ENCODE data around the gene OSM.

Gene OSM

DNA sequence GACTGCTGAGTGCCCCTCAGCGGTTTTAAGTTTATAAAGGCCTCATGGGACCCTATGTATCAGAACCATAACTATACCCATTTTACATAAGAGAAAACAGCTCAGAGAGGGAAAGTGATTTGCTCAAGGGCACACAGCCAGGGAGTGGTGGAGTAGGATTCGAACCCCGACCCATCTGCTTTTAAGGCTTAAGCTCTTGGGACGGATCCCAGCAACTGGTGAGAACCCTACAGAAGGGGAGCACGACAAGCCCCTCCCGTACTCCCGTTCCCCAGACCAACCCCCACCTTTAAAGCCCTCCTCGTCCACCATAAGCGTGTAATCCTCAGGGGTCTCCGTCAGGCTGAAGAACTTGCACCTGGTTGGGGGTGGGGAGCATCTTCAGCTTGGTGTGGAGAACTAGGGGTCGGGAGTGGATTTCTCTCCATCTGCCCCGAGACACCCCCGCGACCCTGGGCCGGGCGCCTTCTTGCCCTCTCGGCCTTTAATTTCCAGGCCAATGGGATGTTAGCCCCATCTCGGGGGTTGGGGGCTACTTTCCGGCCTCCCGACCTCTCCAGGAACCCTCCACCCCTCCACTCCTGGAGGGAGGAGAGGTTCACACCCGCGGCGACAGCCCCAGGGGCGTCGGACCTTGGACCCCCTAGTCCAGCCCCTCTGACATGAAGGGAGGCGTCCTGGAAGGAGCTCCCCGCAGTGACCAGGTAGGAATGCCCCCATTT lies 21.9 kb upstream of the OSM start:
- H3K79me2 ChIP-seq, result no peaks in the 10 kb centered on the region

DNA sequence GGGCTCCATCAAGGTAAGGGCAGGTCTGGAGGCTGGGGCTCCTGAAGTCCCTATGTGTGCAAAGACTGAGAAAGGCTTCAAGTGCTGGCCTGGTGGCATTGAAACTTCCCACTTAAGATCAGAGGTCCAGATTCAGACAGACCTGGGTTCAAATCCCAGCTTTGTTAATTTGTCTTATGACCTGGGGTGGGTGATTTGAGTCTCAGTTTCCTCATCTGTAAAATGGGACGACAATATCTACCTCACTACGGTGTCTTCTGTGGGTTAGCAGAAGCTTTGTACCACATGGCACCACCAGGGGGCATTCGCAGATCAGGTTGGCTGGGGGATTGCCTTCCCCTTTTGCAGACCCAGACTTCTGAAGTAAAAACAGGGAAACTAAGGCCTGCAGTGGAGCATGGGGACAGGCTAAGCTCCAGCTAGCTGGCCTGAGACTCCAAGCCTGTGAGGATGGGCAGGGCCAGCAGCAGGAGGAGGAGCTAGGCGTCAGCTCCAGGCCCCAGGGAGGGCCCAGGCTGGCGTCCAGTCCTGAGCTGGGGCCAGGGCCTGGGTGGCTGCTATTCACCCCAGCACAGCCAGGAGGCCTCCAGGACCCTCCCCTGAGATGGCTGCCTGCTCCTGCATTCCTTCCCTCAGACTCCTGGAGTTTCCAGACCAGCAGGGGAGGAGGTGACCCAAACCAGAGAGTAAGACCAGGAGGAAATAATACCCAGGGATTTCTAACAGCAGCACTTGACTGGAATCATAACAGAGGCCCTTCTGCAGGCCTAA lies 21.2 kb upstream of the OSM start:
- H3K9ac ChIP-seq, result no peak overlapping the region
- no peaks in the 10 kb centered on the region for H3K36me3 ChIP-seq (ENCODE audit: control insufficient read depth, insufficient read depth, low read length)
- H3K4me3 ChIP-seq (ENCODE audit: low read depth, low read length), result peak overlapping the region; percentile 88
- H3K4me2 ChIP-seq (ENCODE audit: low read length), result peak overlapping the region; percentile 95
- no peaks in the 10 kb centered on the region for H3K9me3 ChIP-seq (ENCODE audit: control insufficient read depth, low read length)
- H3K27ac ChIP-seq, result peak overlapping the region; percentile 98
- no peaks in the 10 kb centered on the region for H3K27me3 ChIP-seq (ENCODE audit: control insufficient read depth, insufficient read depth, low read length)
- no peaks in the 10 kb centered on the region for H3K79me2 ChIP-seq
- TF ChIP-seq, protein P1, sequence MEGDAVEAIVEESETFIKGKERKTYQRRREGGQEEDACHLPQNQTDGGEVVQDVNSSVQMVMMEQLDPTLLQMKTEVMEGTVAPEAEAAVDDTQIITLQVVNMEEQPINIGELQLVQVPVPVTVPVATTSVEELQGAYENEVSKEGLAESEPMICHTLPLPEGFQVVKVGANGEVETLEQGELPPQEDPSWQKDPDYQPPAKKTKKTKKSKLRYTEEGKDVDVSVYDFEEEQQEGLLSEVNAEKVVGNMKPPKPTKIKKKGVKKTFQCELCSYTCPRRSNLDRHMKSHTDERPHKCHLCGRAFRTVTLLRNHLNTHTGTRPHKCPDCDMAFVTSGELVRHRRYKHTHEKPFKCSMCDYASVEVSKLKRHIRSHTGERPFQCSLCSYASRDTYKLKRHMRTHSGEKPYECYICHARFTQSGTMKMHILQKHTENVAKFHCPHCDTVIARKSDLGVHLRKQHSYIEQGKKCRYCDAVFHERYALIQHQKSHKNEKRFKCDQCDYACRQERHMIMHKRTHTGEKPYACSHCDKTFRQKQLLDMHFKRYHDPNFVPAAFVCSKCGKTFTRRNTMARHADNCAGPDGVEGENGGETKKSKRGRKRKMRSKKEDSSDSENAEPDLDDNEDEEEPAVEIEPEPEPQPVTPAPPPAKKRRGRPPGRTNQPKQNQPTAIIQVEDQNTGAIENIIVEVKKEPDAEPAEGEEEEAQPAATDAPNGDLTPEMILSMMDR (IDR thresholded peaks at IDR 0.05), result peak; percentile 71
- peaks cover 22% of the 10 kb centered on the region for H3K4me1 ChIP-seq
- no peak overlapping the region for H2AFZ ChIP-seq

More for the DNA sequence above, 21.9 kb upstream of the OSM start:
- Histone ChIP-seq H3K27ac (peak overlapping the region; percentile 98), H3K9ac (peak overlapping the region; percentile 55), H3K9me3 (ENCODE audit: control insufficient read depth, low read length) (no peaks in the 10 kb centered on the region), H3K4me1 (peaks cover 22% of the 10 kb centered on the region), H3K36me3 (ENCODE audit: control insufficient read depth, insufficient read depth, low read length) (no peaks in the 10 kb centered on the region), H3K4me2 (ENCODE audit: low read length) (peak overlapping the region; percentile 95), H3K27me3 (ENCODE audit: control insufficient read depth, insufficient read depth, low read length) (no peaks in the 10 kb centered on the region), H2AFZ (peak overlapping the region; percentile 15), H3K4me3 (ENCODE audit: low read depth, low read length) (peak overlapping the region; percentile 88)
- TF ChIP-seq, protein P1 (IDR thresholded peaks at IDR 0.05), result no peak

DNA sequence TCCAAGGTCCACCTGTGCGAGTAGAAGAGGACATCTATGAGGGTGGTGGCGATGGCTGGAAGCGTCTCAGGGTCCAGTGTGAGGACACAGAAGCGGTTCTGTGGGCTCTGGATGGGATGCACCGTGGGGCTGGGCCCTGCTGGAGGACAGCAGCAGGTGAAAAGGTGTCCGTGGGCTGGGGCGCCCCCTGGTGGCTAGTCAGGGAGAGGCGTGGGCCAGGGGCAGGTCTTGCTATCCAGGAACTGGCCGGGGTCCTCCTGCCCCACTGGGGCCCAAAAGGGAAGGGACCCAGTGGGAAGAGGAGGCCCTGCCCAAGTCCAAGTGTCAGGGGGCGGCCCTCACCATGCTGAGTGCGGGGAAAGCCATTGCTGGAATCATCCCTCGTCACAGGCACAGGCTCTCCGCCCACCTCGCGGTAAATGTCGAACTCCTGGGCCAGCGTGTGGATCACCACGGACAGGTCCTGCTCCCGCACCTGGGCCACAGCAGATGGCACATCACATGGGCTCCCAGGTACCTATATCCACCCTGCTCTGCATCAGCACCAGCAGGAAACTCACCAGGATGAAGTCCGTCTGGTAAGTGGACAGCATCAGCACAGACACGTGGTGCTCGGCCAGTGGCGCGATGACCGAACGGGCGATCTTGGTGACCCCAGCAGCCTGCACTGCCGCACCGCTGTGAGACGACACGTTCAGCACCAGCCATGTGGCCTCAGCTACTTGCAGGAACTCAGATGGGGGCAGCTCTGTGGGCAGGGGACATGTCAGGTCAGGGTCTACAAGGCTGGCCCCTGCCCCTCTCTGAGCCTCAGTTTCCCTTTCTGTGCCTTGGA lies 20.4 kb upstream of the OSM start:
- Histone ChIP-seq H2AFZ (no peak overlapping the region), H3K27ac (no peak overlapping the region), H3K4me1 (peaks cover 19% of the 10 kb centered on the region), H3K4me3 (ENCODE audit: low read depth, low read length) (no peak overlapping the region), H3K36me3 (ENCODE audit: control insufficient read depth, insufficient read depth, low read length) (no peaks in the 10 kb centered on the region), H3K4me2 (ENCODE audit: low read length) (no peak overlapping the region), H3K27me3 (ENCODE audit: control insufficient read depth, insufficient read depth, low read length) (no peaks in the 10 kb centered on the region), H3K79me2 (no peaks in the 10 kb centered on the region), H3K9ac (no peak overlapping the region), H3K9me3 (ENCODE audit: control insufficient read depth, low read length) (no peaks in the 10 kb centered on the region)
- TF ChIP-seq, protein P1 (IDR thresholded peaks at IDR 0.05), result peak; percentile 68

DNA sequence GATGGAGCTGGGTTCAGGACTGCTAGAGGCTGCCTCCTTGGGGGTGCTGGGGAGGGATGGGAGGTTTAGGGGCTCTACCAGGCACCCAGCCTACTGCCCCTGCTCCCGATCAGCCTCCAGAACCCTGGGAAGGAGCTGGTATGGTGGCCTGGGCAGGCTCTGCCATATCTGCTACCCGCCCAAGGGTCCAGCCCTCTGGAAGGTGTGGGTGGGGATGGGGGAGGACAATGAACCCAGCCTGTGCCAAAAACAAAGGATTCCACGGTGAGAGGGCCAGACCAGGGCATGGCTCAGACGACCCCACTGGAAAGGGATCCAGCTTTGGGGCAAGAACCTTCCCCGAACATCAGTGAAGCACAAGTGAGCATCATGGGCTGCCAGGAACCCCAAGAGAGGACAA lies 19.7 kb upstream of the OSM start:
- TF ChIP-seq, protein P1 (IDR thresholded peaks at IDR 0.05), result no peak
- H3K27ac ChIP-seq, result no peak overlapping the region
- H3K4me1 ChIP-seq, result peaks cover 12% of the 10 kb centered on the region
- no peaks in the 10 kb centered on the region for H3K27me3 ChIP-seq (ENCODE audit: control insufficient read depth, insufficient read depth, low read length)
- H3K4me2 ChIP-seq (ENCODE audit: low read length), result no peak overlapping the region
- no peak overlapping the region for H2AFZ ChIP-seq
- H3K79me2 ChIP-seq, result no peaks in the 10 kb centered on the region
- H3K9ac ChIP-seq, result no peak overlapping the region
- H3K9me3 ChIP-seq (ENCODE audit: control insufficient read depth, low read length), result no peaks in the 10 kb centered on the region
- no peaks in the 10 kb centered on the region for H3K36me3 ChIP-seq (ENCODE audit: control insufficient read depth, insufficient read depth, low read length)
- no peak overlapping the region for H3K4me3 ChIP-seq (ENCODE audit: low read depth, low read length)
